Measurements from ENCODE around the gene PBX4.

PBX4 gene

DNA sequence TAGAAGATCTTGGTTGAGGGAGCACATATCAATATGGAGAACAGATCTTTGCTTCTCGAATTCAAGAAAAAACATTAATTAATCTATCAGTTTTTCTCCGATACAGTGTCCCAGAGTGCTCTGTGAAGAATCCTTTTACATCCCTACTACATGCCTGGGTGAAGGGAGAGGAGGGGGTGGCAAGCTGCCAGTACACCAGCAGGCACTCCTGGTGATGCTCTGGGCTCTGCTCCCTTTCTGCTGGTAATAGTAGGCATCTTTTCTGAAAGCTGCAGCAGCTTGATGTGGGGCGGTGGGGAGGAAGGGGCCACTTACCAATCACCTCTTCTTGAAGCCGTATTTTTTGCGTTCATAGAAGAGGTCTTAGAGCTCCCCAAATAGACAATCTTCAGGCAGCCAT is 30.7 kb downstream of the PBX4 start:
- no peak for FAIRE-seq

DNA sequence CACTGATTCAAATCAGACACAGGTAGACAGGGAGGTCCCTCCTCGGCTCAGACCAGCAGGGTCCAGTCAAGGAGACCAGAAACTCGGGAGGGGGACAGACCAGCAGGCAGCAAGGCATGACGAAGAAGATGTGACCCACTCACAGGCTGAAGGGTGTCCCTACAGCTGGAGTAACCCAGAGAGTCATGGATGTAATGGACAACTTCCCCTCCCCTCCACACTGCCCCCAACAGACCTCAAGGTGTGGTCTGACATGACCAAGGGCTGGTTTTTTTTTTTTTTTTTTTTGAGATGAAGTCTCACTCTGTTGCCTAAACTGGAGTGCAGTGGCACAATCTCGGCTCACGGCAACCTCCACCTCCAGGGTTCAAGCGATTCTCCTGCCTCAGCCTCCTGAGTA is 34.1 kb downstream of the PBX4 start:
- FAIRE-seq: no peak

GRCh38 chr19:19582471-19582870 is 36.0 kb downstream of the PBX4 start:
- FAIRE-seq: no peak

DNA sequence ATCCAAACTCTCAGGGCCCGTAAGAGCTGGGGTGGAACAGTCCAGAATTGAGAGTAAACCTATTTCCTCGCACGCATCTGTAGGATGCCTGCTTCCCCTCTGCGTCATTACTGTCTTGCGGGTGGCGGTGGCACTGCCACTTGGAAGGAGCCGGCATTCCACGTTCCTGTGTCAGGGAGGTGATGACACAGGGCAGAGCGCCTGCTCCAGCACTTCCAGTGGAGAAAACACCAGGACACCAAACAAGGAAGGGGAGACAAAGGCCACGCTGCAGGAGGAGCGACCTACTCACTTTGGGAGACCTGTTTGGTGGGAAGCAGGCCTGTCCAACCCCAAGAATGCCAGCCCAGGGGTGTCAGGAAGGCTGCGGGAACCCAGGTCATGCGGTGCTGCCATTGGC is 37.1 kb downstream of the PBX4 start:
- no peak for FAIRE-seq

GRCh38 chr19:19580418-19580817 is 38.1 kb downstream of the PBX4 start:
- FAIRE-seq: no peak

GRCh38 chr19:19579533-19580361 is 38.7 kb downstream of the PBX4 start:
- FAIRE-seq: no peak

DNA sequence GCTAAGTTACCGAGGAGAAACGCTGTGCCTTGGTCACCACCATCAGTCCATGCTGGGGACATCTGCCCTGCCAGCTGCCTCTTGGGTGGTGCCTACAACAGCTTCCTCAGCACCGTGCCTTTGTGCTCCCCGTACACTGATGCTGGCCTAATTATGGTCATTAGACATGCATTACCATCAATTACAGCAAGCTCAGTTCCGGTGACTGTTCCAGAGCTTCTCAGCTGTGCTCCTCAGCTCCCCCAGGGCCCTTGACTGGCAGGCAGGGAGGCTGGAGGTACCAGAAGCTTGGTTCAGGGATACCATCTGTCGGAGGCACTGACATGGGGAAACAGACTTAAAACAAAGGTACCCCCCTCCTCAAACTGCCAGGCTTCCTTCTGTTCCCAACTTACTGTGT is 40.2 kb downstream of the PBX4 start:
- FAIRE-seq: no peak

DNA sequence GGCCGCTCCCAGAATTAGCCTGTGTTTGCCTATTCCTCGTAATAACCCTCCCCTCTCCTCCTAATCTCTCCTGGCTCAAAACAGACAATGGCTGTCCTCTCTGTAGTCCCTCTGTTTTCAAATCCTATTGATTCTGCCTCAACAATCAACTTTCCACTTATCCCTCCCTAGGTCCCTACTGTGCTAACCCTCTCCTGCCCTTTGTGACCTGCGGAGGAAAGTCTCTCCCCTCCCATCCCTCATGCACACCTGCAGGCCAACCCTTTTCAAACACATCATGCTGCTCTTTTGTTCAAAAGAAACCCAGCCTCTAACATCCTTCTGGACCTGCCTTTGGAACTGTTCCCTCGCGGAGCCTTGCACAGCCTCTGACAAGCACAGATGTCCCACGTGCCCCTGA is 43.1 kb downstream of the PBX4 start:
- FAIRE-seq: no peak

- FAIRE-seq: no peak
These were observed 47.3 kb downstream of the PBX4 start for GRCh38 chr19:19571071-19571786.

GRCh38 chr19:19570571-19570970 is 47.9 kb downstream of the PBX4 start:
- FAIRE-seq: no peak

- no peak for FAIRE-seq
These were observed 49.4 kb downstream of the PBX4 start for GRCh38 chr19:19568802-19569756.

DNA sequence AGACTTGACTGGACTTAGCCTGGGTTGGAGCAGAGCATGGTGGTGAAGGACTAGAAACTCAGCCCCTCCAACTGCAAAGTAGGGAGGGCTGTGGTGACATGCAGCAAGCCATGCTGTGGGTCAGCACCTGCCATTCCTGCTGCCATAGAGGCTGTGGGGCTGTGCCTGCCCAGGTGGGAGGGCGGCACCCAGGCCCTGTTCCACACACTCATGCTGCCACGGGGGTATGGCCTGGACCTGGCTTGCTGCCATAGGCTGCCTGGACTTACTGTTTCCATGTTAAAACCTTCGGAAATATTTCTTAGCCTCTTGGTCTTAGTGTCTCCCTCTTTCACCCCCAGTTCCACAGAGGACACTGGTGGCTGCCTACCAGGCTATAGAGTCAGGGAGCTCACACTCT is 51.1 kb downstream of the PBX4 start:
- FAIRE-seq: no peak

DNA sequence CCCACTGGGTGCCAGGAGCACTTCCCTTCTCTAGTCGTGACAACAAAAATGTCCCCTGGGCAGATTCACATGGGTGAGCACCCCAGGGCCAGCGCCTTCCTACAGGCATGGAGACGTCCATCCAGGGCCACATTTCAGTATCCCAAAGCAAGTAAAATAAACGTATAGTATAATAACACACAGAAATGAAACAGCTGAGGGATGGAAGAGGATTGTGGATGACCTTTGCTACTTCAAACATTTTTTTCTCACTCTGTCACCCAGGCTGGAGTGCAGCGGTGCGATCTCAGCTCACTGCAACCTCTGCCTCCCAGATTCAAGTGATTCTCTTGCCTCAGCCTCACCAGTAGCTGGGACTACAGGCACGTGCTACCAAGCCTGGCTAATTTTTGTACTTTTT is 52.2 kb downstream of the PBX4 start:
- FAIRE-seq: no peak

DNA sequence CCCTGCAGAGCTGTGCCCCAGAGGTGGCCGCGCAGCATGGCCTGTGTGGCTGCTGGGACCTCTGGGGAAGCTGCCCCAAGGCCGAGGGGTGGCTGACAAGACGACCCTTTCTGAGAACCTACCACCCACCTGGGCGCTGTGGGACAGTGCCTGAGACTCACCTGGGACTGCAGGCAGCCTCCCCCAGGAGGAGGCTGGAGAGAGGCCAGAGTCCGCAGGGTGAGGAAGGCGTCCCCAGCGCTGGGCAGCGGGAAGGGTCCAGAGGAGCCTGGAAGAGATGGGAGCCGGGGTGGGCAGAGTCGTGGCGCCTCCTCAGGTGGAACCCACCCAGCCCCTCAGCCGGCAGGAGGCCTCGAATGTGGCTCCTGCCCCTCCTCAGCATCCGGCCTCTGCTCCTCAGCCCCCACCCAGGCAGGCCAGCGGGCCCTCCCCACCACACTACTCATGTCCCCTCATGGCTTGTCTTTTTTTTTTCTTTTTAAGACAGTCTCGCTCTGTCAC is 55.1 kb downstream of the PBX4 start:
- FAIRE-seq: no peak

DNA sequence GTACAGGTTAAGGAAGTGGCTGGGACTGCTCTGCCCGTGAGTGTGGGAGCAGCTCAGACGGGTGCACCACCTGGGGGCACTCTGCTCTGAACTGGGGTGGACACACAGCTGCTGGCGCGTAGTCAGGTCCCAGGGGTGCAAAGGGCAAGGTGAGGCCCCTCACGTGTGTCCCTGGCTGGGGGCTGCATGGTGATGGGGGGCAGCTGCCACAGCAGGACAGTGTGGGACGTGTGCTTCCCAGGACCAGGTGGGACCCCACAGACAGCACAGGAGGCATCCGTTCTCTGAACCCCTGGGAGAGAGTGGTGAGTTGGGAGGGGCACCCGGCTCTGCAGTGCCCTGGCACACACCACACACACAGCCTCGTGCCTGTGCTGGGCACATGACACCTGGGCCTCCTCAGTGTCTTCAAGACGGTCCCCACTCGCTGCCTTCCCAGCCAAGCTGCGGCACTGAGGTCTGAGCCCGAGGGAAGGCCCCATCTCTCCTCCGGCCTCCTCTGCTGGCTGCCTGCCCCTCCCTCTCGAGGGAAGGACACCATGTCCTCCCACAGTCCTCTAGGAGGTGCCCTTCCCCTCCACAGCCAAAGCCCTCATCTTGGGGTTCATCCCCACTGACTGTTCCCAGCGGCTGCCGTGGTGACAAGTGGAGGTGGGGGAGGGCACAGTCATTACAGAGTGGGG is 55.7 kb downstream of the PBX4 start:
- FAIRE-seq: no peak

GRCh38 chr19:19561946-19562664 is 56.4 kb downstream of the PBX4 start:
- no peak for FAIRE-seq

DNA sequence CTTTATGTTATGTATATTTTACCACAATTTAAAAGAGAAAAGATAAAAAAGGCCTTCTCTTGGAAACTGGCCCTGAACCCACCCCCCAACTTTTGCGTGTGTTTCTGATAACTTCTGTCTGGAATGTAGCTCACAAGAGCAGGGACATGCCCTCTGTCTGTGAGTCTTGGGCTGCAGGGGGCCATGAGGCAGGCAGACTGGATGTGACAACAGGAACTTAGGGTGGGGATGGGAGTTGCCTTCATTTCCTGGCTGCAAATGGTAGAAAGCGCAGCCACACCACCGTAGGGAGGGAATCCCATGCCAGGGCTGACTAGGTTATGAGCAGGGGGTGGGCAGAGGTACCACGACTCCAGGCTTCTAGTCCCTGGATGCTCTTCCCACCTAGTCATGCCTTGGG is 58.6 kb downstream of the PBX4 start:
- FAIRE-seq: no peak

DNA sequence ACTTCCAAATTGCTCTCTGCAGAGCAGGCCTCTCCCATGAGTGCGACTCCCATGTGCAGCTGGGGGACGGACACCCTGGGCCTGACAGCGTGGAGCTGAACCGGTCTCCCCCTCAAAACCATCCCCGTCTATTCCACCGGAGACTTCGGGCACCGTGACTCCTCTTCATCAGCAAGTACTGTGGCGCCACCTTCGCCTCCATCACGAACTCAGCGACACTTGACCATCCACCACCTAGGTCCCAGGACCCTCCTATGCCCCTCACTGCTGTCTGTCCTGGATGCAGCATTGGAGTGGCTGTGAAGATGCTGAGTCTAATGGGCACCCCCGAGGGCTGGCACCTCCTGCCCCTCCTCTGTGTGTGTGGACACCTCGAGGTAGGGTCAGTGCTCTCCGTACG is 59.9 kb downstream of the PBX4 start:
- FAIRE-seq: no peak

- FAIRE-seq: no peak
These were observed 60.4 kb downstream of the PBX4 start for GRCh38 chr19:19558055-19558454.

- no peak for FAIRE-seq
These were observed 64.1 kb downstream of the PBX4 start for GRCh38 chr19:19554074-19555023.

DNA sequence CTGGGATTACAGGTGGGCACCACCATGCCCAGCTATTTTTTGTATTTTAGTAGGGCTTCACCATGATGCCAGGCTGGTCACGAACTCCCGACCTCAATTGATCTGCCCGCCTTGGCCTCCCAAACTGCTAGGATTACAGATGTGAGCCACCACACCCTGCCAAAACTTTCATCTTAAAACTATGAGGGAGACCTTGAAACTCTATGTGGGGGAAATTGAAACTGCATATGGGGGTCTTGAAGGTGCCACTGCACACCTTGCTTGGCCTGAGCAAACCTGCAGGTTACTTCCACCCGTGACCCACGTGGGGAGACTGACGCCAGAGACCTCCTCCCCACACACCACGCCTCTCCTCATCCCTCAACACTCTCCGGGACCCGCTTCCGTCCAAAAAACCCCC is 64.8 kb downstream of the PBX4 start:
- no peak for FAIRE-seq
